Kidney epithelial cell (primary cell): ENCODE measurements around the gene CADPS. TPM values are rescaled to one million over a fixed set of nuclear protein-coding genes. Genes with fewer than 3 reads are reported as not detected.

Experiments used
- DNase-seq: peaks from one replicate; pipeline ENCODE4 v3.0.0-alpha.2; 2010; ENCODE audit warnings: low read depth
- H3K27me3 ChIP-seq: 2 replicates; pipeline ENCODE4 v1.6.0; 2011; ENCODE audit warnings: low read length; ENCODE audit not compliant: control insufficient read depth, insufficient read depth
- H3K36me3 ChIP-seq: 2 replicates; pipeline ENCODE4 v1.5.1; 2011; ENCODE audit warnings: low read length; ENCODE audit not compliant: control insufficient read depth, insufficient read depth
- H3K4me3 ChIP-seq: 2 replicates; pipeline ENCODE4 v1.5.1; 2011; ENCODE audit warnings: low read depth, mild to moderate bottlenecking, control low read depth, low read length
- CTCF ChIP-seq: IDR thresholded peaks from 2 replicates; pipeline ENCODE4 v1.5.1; 2011; ENCODE audit warnings: mild to moderate bottlenecking, moderate library complexity, low read length, control low read depth, inconsistent platforms; ENCODE audit not compliant: insufficient read depth, poor library complexity, severe bottlenecking
- total RNA-seq: library from RNA; depleted of rRNA; stranded (reverse); fragments of >200 nt; gene quantifications from 2 replicates; pipeline ENCODE4 v1.2.3, GENCODE V29; 2015

Gene CADPS
- total RNA-seq, 1 donor from 2014 or later = 0.08 TPM

- no peak for TF ChIP-seq CTCF
- H3K36me3 ChIP-seq = no peaks in the 10 kb centered on the region
Observed at GRCh38 chr3:62406945-62407344, 468.3 kb downstream of the CADPS start.

GRCh38 chr3:62405566-62405965 is 469.6 kb downstream of the CADPS start:
- H3K27me3 ChIP-seq = peaks cover 3% of the 10 kb centered on the region
- no peak for DNase-seq
- H3K4me3 ChIP-seq = no peak overlapping the region

More at GRCh38 chr3:62406945-62407344, 468.3 kb downstream of the CADPS start:
- Histone ChIP-seq H3K4me3 (no peak overlapping the region), H3K27me3 (peaks cover 3% of the 10 kb centered on the region)
- no peak for DNase-seq

GRCh38 chr3:62405135-62405534 is 470.1 kb downstream of the CADPS start:
- no peak for TF ChIP-seq CTCF
- no peak overlapping the region for H3K4me3 ChIP-seq
- H3K36me3 ChIP-seq = no peaks in the 10 kb centered on the region
- peaks cover 3% of the 10 kb centered on the region for H3K27me3 ChIP-seq
- DNase-seq = no peak

More at GRCh38 chr3:62405566-62405965, 469.6 kb downstream of the CADPS start:
- no peak for TF ChIP-seq CTCF
- no peaks in the 10 kb centered on the region for H3K36me3 ChIP-seq

DNA sequence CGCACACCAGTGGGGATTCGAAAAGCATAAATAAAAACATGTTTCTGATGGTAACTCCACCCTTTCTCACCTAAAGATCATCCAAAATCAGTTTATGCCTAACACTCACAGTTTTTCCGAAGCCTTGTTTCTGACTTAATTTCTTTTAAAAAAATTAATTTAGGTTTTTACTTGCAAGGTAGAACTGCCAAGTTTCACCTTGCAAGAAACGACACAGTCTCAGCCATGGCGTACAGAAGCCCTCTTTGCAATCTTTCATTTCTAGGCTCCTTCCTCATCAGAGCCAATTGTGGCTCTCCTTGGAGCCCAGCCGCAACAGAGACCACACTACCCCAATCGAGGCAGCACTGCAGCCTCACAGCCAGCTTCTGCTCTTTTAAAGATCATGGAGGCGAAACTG is 470.9 kb downstream of the CADPS start:
- peaks cover 3% of the 10 kb centered on the region for H3K27me3 ChIP-seq
- DNase-seq = no peak
- no peak overlapping the region for H3K4me3 ChIP-seq
- H3K36me3 ChIP-seq = no peaks in the 10 kb centered on the region
- no peak for TF ChIP-seq CTCF

DNA sequence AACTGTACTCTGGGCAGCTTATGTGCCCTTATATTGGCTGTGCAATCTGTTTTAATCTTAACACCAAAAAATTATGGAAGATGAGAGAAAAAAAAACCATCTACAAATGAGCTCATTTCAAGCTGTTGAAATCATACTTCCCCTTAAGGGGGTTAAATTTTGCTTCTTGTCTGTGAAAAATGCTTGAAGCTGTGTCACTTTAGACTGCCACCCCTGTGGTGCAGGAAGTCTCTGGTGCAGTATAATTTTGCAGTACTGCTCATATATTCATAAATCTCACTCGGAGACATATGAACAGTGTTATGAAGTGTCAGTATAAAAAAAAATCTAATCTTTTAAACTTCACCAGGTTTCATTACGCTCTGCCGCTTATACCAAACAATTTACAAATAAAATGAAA is 471.5 kb downstream of the CADPS start:
- no peak overlapping the region for H3K4me3 ChIP-seq
- H3K27me3 ChIP-seq = peaks cover 3% of the 10 kb centered on the region
- no peaks in the 10 kb centered on the region for H3K36me3 ChIP-seq
- DNase-seq = no peak
- no peak for TF ChIP-seq CTCF

GRCh38 chr3:62392626-62393292 is 482.5 kb downstream of the CADPS start:
- DNase-seq = no peak
- no peaks in the 10 kb centered on the region for H3K36me3 ChIP-seq
- H3K27me3 ChIP-seq = peaks cover 2% of the 10 kb centered on the region
- no peak overlapping the region for H3K4me3 ChIP-seq
- TF ChIP-seq CTCF = no peak
